ENCODE data around the gene PSME1. TPM values are rescaled to one million over a fixed set of nuclear protein-coding genes. Genes with fewer than 3 reads are reported as not detected.
A peak's percentile ranks its signal among the peaks of the same experiment; 100 is the strongest.

Gene PSME1
- total and polyA plus RNA-seq, 2 of the 13 experiments (the other 11 are each of a cell fraction or from before 2014, with no cell fraction given): 159 to 608 TPM

DNA sequence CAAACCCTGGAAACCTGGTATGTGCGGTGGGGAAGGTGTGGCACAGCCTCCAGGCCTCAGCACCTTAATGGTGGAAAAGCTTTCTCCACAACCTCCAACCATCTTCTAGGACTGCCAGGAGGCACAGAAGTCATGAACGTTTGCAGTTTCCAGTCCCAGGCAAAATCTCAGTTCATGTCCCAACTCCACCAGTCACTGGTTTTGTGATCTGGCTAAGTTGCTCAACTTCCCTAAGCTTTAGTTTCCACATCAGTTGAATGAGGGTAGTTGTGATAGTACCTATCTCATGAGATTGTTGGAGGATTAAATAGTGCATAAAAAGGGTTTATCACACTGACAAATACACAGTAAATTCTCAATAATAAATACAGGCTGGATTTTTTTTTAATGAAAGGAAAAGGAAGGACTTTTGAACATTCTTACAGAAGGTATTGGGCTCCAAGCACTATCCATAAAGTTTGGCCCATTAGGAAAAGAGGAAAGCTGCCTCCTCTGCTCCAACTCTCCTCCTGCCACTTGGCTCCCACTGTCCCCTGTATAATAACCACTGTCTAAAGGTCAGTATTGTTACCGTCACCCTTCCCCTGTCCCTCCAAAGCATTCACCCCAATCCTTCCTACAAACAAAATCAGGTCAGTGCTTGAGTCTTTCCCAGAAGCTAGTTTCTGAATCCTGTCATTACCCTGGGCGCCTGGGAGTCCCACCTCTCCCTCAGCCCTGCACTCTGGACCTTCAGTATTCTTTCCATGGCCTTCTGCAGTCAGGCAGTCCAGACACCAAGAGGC lies 35.6 kb upstream of the PSME1 start (continued):
- TF ChIP-seq, protein P1, sequence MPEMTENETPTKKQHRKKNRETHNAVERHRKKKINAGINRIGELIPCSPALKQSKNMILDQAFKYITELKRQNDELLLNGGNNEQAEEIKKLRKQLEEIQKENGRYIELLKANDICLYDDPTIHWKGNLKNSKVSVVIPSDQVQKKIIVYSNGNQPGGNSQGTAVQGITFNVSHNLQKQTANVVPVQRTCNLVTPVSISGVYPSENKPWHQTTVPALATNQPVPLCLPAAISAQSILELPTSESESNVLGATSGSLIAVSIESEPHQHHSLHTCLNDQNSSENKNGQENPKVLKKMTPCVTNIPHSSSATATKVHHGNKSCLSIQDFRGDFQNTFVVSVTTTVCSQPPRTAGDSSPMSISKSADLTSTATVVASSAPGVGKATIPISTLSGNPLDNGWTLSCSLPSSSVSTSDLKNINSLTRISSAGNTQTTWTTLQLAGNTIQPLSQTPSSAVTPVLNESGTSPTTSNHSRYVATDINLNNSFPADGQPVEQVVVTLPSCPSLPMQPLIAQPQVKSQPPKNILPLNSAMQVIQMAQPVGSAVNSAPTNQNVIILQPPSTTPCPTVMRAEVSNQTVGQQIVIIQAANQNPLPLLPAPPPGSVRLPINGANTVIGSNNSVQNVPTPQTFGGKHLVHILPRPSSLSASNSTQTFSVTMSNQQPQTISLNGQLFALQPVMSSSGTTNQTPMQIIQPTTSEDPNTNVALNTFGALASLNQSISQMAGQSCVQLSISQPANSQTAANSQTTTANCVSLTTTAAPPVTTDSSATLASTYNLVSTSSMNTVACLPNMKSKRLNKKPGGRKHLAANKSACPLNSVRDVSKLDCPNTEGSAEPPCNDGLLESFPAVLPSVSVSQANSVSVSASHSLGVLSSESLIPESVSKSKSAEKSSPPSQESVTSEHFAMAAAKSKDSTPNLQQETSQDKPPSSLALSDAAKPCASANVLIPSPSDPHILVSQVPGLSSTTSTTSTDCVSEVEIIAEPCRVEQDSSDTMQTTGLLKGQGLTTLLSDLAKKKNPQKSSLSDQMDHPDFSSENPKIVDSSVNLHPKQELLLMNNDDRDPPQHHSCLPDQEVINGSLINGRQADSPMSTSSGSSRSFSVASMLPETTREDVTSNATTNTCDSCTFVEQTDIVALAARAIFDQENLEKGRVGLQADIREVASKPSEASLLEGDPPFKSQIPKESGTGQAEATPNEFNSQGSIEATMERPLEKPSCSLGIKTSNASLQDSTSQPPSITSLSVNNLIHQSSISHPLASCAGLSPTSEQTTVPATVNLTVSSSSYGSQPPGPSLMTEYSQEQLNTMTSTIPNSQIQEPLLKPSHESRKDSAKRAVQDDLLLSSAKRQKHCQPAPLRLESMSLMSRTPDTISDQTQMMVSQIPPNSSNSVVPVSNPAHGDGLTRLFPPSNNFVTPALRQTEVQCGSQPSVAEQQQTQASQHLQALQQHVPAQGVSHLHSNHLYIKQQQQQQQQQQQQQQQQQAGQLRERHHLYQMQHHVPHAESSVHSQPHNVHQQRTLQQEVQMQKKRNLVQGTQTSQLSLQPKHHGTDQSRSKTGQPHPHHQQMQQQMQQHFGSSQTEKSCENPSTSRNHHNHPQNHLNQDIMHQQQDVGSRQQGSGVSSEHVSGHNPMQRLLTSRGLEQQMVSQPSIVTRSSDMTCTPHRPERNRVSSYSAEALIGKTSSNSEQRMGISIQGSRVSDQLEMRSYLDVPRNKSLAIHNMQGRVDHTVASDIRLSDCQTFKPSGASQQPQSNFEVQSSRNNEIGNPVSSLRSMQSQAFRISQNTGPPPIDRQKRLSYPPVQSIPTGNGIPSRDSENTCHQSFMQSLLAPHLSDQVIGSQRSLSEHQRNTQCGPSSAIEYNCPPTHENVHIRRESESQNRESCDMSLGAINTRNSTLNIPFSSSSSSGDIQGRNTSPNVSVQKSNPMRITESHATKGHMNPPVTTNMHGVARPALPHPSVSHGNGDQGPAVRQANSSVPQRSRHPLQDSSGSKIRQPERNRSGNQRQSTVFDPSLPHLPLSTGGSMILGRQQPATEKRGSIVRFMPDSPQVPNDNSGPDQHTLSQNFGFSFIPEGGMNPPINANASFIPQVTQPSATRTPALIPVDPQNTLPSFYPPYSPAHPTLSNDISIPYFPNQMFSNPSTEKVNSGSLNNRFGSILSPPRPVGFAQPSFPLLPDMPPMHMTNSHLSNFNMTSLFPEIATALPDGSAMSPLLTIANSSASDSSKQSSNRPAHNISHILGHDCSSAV (CRISPR knock-in tag; IDR thresholded peaks at IDR 0.05; ENCODE audit: borderline replicate concordance): 0 out of 2 replicates have a peak, but pooled peaks have one; percentile 43
- no peak for TF ChIP-seq MED8 (CRISPR knock-in tag; IDR thresholded peaks at IDR 0.05; ENCODE audit: insufficient replicate concordance)
- TF ChIP-seq, protein P2, sequence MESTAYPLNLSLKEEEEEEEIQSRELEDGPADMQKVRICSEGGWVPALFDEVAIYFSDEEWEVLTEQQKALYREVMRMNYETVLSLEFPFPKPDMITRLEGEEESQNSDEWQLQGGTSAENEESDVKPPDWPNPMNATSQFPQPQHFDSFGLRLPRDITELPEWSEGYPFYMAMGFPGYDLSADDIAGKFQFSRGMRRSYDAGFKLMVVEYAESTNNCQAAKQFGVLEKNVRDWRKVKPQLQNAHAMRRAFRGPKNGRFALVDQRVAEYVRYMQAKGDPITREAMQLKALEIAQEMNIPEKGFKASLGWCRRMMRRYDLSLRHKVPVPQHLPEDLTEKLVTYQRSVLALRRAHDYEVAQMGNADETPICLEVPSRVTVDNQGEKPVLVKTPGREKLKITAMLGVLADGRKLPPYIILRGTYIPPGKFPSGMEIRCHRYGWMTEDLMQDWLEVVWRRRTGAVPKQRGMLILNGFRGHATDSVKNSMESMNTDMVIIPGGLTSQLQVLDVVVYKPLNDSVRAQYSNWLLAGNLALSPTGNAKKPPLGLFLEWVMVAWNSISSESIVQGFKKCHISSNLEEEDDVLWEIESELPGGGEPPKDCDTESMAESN (CRISPR knock-in tag; conservative IDR thresholded peaks at IDR 0.05): no peak
- TF ChIP-seq KAT8 (CRISPR knock-in tag; IDR thresholded peaks at IDR 0.05): no peak
- 0 out of 2 replicates have a peak, but pooled peaks have one; percentile 12 for TF ChIP-seq FOXK1 (CRISPR knock-in tag; IDR thresholded peaks at IDR 0.05; ENCODE audit: borderline replicate concordance, low read depth)
- no peak for TF ChIP-seq ARNTL (CRISPR knock-in tag; IDR thresholded peaks at IDR 0.05)
- no peak for TF ChIP-seq ZNF556 (CRISPR knock-in tag; IDR thresholded peaks at IDR 0.05; ENCODE audit: borderline replicate concordance)

All from HepG2 (cell line).